RWPE1 (cell line): Measurements from ENCODE around the gene KRT40.
A peak's percentile ranks its signal among the peaks of the same experiment; 100 is the strongest.

Experiments
- CTCF ChIA-PET: fragments of 350-600 bp; sonication (Branson Sonifier 250); formaldehyde crosslinking; extraction: SDS; loops from one replicate; lab custom pipeline; 2021; lab: Yijun Ruan, JAX
- POLR2A ChIA-PET: fragments of 400-600 bp; formaldehyde crosslinking; extraction: SDS; loops from one replicate; lab custom pipeline; 2020; ENCODE audit warnings: antibody characterized with exemption; ENCODE audit not compliant: low non-redundant PET; lab: Yijun Ruan, JAX
- DNase-seq: peaks from one replicate; pipeline ENCODE4 v3.0.0; 2012; ENCODE audit warnings: low spot score
- H3K27ac ChIP-seq: fragments of 450-650 bp; 2 replicates; pipeline ENCODE4 v1.5.1; 2017
- TF ChIP-seq, protein P1 (sequence below): fragments of 450-650 bp; conservative IDR thresholded peaks from 2 replicates; pipeline ENCODE4 v1.5.1; 2017; ENCODE audit warnings: low read depth, mild to moderate bottlenecking

The KRT40 gene

GRCh38 chr17:40978575-40979151 lies 5.5 kb downstream of the KRT40 start:
- no peak for DNase-seq
- ChIA-PET POLR2A (no interaction called here), CTCF (interaction anchor here (0.7 kb wide), 1 partner anchor 351 kb away, joined by 3 read pairs; no protein-coding TSS in a partner anchor)
- TF ChIP-seq, protein P1, sequence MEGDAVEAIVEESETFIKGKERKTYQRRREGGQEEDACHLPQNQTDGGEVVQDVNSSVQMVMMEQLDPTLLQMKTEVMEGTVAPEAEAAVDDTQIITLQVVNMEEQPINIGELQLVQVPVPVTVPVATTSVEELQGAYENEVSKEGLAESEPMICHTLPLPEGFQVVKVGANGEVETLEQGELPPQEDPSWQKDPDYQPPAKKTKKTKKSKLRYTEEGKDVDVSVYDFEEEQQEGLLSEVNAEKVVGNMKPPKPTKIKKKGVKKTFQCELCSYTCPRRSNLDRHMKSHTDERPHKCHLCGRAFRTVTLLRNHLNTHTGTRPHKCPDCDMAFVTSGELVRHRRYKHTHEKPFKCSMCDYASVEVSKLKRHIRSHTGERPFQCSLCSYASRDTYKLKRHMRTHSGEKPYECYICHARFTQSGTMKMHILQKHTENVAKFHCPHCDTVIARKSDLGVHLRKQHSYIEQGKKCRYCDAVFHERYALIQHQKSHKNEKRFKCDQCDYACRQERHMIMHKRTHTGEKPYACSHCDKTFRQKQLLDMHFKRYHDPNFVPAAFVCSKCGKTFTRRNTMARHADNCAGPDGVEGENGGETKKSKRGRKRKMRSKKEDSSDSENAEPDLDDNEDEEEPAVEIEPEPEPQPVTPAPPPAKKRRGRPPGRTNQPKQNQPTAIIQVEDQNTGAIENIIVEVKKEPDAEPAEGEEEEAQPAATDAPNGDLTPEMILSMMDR, result no peak
- no peak overlapping the region for H3K27ac ChIP-seq

- ChIA-PET CTCF (no interaction called here), POLR2A (no interaction called here)
- TF ChIP-seq, protein P1, result no peak
- no peak for DNase-seq
- H3K27ac ChIP-seq, result no peak overlapping the region
Observed at GRCh38 chr17:40975516-40975915, 8.6 kb downstream of the KRT40 start.

DNA sequence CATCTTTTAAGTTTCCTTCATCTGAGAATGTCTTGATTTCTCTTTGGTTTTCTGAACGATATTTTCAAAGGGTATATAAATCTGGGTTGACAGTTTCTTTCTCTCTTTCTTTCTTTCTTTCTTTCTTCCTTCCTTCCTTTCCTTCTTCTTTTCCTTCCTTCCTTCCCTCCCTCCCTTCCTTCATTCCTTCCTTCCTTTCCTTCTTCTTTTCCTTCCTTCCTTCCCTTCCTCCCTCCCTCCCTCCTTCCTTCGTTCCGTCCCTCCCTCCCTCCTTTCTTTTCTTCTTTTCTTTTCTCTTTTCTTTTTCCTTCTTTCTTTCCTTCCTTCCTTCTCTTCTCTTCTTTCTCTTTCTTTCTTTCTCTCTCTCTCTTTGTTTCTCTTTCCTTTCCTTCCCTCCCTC lies 9.8 kb downstream of the KRT40 start:
- H3K27ac ChIP-seq, result no peak overlapping the region
- ChIA-PET CTCF (interaction anchor here (0.7 kb wide), 1 partner anchor 426 kb away, joined by 5 read pairs; no protein-coding TSS in a partner anchor), POLR2A (no interaction called here)
- TF ChIP-seq, protein P1, result no peak
- no peak for DNase-seq

- no peak overlapping the region for H3K27ac ChIP-seq
- DNase-seq, result no peak
- CTCF ChIA-PET, result no interaction called here
- POLR2A ChIA-PET, result no interaction called here
- TF ChIP-seq, protein P1, result no peak
Observed at GRCh38 chr17:40967582-40967981, 16.5 kb downstream of the KRT40 start.

DNA sequence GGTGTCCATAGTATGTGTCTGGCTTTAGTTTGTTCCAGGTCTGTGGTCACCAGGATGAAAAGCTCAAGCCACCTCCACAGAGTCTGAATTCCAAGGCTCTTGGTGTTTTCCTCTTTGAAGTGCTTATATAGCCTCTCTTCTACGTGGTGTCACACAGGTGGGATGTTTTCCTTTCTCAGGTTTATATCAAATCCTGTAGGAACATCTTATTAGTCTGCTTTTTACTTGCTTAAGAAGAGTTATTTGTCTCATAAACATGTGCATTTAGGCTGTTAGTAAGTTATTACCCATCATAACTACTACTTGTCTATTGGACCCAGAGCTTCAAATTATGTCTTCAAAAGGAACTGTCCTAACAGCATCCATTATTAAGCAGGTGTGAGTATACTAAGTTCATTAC lies 17.3 kb downstream of the KRT40 start, which contains the start of gene KRT39:
KRT39 (minus strand) TSS at position 101 of the 400 bp plus-strand sequence; CDS start at position 9, 92 bp downstream.
- no peak within 1 kb of the TSS for H3K27ac ChIP-seq
- ChIA-PET POLR2A (no interaction called here), CTCF (interaction anchor here (0.6 kb wide), 1 partner anchor 14 kb away, joined by 3 read pairs; no protein-coding TSS in a partner anchor)
- DNase-seq, result no peak
- TF ChIP-seq, protein P1, result no peak

- peak; percentile 41 for DNase-seq
- H3K27ac ChIP-seq, result no peak overlapping the region
- POLR2A ChIA-PET, result no interaction called here
- TF ChIP-seq, protein P1, result peak; percentile 60
- CTCF ChIA-PET, result interaction anchor here (0.7 to 0.9 kb wide), 3 partner anchors 10 to 457 kb away, joined by 3 read pairs; no protein-coding TSS in a partner anchor
Observed at GRCh38 chr17:40963838-40964237, 20.3 kb downstream of the KRT40 start.
